T follicular helper cell (primary cell): ENCODE results near the gene WDR26.
"Not testable (repeated sequence)": the region's sequence is repeated elsewhere in the genome, so short reads cannot be mapped to it uniquely, and the experiment has no call there.

Source experiments
- DNase-seq: peaks from one replicate; pipeline ENCODE4 v3.0.0-alpha.2; 2020; ENCODE audit warnings: low read depth

The WDR26 gene

DNA sequence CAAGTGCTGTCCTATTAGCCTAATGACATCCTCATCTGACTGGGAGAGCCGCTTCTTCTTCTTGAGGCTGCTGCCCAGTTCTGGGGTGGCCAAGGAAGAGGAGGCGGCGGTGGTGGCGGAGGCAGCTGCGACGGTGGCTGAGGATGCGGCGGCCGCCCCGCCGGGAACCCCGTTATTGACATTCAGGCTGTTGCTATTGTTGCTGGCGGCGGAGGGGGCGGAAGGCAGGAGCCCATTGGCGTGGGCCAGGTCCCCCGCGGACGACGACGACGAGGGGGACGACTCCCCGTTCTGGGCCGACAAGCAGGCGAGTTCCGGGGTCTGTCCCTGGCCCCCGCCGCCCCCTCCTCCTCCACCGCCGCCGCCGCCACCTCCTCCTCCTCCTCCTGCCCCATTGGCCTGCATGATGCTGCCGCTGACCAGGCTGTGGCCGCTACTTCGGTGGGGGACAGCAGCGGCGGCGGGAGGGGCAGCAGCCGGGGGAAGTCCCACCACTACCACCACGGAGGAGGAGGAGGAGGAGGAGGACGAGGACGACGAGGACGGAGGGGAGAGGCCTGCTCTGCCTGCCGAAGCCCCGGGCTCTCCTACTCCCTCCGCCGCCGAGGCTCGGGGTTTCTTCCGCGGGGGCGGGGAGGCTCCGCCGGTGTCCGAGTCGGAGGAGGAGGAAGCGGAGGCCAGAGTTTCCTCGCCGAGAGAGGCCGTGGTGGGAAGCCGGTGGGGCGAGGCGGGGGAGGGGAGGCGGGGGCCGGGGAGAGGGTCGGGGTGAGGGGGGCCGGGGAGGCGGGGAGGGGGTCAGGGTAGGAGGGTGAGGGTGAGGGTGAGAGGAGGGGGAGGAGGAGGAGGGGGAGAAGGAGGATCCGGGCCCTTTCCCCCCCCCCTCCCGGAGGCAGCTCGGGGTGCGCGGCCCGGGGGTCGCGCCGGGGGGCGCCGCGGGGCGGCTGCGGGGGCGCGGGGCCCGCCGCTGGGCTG, 610 bp downstream of the WDR26 start:
- peak; percentile 38 for DNase-seq

DNA sequence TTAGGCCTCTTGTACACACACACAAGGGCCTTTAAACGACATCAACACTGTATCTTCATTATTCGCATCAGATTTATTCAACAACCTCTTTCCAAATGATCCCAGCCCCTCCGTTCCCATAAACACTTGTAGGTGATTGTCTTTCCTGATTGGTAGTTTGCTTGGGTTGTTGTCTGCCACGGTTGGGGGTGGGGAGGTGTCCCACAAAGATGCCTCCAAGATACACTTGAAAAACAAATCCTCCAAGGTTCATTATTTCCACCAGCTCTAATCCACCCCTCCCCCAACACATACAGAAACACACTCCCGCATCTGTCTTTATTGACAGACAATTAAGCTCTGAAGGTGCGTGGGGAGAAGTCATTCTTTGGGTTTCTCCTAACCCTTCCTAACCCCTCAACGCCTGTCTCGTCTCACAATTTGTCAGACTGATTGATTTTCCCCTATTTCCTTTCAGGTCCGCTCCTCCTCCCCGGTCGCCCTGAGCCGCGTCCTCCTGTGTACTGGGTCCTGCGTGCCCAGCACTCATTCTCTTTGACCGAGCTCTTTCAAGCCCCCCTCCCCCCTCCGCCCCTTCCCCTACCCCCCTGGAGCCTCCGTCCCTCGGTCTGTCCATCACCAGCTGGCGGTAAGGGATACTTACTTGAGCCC, 1.4 kb downstream of the WDR26 start:
- DNase-seq = peak; percentile 10

DNA sequence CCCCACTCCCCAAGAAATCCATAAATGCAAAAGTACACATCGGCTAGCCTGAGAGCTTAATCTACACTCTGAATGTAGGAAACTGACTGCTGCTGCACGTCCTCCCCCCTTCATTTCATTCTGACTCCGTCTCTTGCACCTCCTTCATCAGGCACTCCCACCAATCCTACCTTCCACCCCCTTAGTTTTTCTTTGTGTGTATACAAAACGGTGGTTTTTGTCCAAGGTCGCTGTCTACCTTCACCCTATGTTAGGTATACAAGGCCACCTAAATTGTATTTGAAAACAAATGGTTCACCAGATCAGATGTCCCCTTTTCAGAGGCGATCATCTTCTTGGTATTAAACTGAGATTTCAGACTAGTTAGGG, 1.9 kb downstream of the WDR26 start:
- no peak for DNase-seq

DNA sequence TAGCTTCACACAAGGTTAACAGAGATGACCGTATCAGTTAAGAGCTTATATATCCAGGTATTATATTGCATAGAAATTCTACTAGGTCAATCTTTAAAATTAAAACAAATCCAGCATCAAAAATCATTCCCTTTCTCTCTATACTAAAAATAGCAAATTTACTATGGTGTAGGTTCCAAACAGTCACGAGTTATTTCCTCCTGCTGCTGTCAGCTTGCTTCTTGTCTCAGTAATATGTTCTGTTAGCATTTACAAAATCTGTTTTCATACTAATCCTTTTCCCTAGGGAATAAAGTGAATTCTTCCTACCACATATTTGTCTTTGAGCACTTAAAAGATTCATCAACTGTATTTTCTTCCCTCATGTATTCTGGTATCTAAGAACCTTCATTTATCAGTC, 2.5 kb downstream of the WDR26 start:
- DNase-seq = no peak

DNA sequence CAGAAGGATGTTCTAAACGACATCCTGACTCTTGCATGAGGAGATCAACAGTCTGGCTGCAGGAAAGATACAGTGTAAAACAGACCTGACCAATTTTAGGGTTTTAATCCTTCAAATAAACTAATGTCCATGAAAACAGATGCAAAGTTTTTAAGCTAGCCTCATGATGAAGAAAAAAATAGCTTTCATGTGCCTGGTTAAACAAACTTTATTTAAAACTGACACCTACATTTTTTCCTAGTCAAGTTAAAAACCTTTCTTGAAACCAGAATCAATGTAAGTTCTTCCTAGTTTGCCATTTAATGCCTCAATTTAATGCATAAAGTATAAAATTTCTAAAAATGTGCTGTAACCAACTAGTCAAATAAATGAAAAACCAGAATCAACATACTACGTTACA, 2.9 kb downstream of the WDR26 start:
- no peak for DNase-seq

DNA sequence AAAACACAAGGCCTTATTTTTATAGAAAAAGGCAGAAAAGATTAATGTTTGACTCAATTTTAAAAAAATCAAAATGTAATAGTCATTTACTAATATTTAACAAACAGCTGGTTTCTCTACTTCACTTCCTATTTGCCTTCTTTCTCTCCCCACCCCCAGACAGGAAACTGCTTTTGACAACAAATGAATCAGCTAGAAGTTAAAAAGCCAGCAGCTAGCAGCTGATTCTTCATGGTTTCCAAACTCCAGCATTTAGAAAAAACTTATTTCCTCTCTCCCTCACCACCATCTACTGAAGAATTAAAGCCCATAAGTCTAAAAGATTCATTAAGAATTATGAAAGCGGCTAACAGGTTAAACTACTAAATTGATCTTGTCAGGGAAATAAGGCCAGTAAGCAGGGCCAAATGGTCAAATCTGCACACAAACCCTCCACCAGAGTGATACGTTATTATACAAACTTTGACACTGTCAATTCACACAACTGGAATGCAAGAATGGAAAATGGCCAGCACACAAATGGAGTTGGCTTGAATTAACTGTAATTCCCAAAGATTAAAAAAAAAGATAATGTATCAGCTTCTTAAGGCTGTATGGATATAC, 4.0 kb downstream of the WDR26 start:
- DNase-seq = peak; percentile 33

DNA sequence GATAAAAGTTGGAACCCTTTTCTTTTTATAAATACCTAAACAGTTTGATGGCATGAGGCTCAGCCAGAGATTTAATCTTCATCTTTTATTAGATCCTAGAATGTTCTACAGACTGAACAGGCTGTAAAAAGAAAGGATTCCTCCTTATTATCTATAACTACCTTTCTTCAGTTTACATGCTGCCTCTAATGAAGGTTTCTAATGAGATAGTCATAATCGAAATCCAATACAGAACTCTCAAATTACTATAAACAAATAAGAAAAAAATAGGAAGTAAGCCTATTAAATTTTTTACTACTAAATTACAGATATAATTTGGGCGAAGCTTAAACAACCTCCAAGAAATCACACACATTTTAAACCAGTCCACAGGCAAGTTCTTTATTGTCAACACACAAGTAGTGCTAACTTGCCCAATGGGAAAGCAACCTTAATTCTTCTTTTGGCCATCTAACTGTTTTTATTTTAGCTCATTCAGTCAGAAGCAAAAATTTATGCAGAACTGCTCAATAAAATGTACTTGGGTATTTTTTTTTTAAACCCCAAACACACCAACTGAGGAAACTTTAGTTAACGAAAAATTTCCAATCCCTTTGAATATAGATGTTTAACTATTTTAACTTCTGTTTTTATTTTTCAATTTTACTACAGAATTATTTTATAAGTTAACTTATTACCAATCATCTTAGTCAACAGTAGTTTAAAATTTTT, 4.8 kb downstream of the WDR26 start:
- DNase-seq = no peak

DNA sequence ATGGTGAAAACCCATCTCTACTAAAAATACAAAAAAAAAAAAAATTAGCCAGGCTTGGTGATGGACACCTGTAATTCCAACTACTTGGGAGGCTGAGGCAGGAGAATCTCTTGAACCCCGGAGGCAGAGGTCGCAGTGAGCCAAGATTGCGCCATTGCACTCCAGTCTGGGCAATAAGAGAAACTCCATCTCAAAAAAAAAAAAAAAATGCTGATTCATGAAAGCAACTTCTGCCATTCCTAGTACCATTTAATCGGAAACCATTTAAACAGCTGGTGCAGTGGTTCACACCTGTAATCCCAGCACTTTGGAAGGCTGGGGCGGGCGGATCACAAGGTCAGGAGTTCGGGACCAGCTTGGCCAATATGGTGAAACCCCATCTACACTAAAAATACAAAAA, 5.9 kb downstream of the WDR26 start:
- not testable (repeated sequence) for DNase-seq

DNA sequence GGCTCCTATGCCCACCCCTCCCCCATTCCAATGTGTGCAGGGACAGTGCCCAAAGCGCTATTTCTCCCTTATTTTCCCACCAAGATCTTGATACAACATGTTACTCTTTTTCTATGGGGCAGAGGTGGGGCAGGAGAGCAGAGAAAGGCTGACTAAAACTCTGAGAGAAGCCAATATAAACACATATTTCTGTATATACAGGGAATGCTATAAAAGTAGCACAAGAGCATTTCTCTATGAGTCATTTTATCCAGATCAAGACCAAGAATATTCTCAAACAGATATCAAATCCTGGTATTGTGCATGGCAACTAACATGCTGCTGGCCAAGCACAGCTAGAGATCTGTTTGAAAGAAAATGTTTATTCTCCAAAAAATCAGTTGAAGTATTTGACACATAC, 7.3 kb downstream of the WDR26 start:
- no peak for DNase-seq

DNA sequence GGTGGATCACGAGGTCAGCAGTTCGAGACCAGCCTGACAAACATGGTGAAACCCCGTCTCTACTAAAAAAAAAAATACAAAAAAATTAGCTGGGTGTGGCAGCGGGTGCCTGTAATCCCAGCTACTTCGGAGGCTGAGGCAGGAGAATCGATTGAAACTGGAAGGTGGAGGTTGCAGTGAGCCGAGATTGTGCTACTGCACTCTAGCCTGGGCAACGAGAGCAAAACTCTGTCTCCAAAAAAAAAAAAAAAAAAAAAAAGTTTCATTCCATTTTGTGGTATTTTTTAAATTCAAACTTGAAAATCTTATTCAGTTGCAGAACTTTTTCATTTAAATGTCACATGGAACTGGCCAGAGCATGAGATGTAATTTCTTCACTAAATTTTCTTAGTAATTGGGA, 7.7 kb downstream of the WDR26 start:
- not testable (repeated sequence) for DNase-seq

DNA sequence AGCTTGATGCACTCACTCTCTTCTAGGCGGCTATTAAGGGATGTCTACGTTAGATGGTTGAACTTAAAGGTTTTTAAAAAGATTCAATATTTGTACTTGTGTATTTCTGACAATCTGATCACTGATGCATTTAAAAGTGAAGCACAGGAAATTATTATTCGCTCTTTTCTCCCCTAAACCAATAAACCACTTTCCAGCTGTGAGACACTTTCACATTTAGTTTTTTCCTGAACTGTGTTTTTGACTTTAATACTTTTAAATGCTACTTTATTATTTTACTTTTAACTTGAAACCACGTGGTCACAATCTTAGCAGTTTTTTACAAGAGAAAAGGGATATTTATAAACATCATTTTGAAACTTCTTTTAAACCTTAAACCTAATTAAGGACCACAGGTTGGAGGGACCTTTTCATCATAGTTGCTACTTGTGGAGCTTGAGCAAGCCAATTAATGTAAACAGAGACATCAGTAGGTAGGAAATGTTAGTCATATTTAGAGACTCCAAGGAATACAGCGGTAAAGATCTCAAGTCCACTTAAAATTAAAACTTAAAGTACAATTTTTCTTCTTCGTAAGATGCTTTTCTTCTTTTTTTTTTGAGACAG, 9.2 kb downstream of the WDR26 start:
- DNase-seq = no peak

DNA sequence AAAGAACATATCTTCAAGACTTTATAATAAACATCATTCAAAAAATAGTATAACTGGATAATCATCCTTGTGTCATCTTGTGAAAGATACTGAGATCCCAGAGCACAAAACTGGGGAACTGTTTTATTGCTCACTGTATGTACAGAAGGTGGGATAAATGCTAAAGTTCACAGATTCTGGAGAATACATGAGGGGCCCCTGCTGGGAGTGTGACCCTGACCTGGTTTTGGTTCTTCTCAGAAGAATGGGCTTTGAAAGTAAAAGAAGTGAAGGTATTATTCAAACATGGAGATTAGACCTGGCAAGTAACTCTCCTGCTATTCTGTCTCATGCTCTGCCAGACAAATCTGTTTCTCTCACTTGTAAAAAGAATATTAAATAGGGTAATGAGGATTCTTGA, 14.5 kb downstream of the WDR26 start:
- no peak for DNase-seq

DNA sequence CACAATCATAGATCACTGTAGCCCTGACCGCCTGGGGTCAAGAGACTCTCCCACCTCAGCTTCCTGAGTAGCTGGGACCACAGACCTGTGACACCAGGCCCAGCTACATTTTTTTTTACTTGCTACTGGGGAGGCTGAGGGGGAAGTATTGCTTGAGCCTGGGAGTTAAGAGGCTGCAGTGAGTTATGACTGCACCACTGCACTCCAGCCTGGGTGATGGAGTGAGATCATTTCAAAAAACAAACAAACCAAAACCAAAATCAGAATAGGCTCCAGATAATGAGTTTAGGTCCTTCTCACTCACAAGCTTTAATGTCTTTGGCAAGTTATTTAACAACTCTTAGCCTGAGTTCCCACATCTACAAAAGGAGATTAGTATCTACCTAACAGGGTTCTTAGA, 22.8 kb downstream of the WDR26 start:
- DNase-seq = no peak

DNA sequence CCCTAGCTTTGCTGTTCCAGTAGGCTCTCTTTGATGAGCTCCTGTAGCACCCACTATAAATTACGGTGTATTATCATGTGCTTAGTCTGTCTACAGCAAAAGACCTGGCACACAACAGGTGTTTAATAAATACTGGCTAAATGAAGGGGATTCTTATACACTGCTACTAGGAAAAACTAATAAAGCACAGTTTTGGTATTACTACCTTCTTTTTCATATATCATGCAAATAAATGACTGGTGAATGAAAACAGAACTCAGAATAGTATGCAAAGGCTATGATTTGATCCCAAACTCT, 26.4 kb downstream of the WDR26 start:
- no peak for DNase-seq

DNA sequence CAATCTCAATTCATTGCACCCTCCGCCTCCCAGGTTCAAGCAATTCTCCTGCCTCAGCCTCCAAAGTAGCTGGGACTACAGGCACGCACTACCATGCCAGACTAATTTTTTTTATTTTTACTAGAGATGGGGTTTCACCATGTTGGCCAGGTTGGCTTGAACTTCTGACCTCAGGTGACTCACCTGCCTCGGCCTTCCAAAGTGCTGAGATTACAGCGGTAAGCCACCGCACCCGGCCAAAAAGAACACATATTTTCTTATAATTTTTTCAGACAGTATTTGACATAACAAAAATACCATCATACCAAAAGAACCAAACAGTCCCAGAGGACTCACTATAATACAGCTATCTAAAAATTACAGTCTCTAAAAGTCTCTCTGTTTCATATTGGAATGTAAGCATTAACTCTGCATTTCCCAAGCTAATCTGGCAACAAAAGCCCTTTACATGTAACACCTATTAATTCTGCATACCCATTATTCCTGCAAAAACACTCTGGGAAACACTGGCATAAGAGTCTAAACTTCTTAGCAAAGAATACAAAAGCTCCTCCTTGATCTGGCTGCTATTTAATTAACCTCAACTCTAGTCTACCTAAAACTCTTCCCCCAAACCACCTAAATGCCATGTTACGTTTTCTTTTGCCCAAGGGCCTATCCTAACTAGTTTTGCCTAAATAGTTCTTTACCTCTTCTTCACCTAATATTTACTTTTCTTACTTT, 26.9 kb downstream of the WDR26 start:
- DNase-seq = no peak

DNA sequence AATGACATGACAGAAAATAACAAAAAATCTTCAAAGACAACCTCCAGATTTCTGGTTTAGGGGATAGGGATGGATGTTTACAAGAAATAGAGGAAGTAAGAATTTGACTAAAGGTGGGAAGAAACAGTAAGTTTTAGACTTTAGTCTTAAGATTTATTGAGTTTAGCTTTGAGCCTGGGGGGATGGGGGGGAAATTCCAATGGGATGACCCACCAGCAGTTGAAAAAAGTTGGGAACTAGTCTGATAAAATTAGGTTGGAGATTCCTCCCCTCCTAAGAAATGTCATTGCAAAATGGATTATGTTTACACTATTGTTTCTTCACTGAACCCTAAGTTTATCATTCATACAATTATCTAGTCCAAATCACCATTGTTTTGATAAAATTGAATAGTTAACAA, 28.4 kb downstream of the WDR26 start:
- DNase-seq = no peak

DNA sequence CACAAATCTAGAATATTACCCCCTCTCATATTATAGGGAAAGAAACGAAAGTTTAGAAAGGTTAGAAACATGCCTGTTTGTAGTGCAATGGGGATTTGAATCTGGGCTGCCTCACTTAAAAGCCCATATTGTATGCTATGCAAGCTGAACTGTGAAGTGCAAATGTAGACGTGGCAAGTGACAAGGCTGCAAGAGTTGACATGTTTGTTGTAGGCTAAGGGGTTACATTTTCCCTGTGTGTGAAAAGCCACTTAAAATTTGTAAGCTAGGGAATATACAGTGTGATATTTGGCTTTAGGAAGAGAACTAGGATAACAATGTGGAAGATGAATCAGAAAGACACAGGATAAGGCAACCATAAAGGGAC, 29.0 kb downstream of the WDR26 start:
- DNase-seq = no peak

DNA sequence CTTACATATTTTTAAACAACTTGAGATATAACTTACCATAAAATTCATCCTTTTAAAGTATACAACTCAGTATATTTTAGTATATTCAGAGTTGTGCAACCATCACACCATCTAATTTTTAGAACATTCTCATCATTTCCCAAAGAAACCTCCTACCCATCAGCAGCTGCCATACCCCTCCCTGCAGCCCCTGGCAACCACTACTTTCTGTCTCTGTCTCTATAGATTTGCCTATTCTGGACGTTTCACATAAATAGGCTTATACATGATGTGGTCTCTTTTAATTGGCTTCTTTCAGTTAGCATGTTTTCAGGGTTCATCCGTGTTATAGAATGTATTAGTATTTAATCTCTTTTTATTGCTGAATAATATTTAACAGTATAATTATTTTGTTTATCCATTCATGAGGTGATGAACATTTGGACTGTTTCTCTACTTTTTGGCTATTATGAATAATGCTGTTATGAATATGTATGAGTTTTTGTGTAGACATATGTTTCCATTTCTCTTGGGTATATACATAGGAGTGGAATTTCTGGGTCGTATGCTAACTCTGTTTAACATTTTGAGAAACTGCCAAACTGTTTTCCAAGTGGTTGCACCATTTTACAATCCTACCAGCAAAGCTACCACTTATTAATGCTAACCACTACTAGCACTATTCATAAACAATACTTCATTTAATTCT, 29.5 kb downstream of the WDR26 start:
- no peak for DNase-seq

DNA sequence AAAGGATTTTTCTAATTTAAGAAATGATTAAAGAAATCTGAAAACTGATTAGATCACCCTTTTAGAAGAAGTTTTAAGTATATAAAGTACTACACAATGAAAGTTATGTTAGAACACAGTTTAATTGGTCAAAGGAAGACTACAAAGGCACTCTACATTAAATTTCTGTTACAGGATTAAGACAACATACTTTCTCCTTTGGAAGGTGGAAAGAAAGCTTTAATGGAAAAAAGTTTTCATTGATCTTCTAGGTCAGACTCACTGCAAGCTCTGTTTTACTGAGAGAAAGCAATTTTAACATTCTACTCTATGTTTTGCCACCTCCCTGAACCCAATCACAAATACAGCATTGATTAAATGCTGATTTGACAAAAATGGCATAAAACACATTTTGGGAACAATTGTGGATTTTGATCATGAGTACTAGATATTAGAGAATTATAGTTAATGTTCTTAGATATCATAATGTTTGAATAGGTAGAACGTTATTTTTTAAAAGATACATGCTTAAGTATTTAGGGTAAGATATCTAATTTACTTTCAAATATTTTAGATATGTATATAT, 32.0 kb downstream of the WDR26 start:
- DNase-seq = no peak

DNA sequence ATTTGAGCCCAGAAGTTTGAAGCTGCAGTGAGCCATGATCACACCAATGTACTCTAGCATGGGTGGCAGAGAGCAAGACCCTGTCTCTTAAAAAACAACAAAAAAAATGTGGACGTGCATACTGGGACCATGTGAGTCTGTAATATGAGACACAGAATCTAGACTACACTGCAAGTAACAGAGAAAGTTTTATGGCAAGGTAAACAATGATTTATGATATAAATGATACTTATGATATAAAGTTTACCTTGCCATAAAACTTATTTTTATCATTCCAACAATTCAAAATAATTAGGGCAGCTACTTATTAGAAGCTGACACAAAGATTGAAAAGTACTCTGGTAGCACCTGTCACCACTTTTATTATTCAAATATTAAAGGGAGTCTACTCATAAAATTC, 34.7 kb downstream of the WDR26 start:
- no peak for DNase-seq

DNA sequence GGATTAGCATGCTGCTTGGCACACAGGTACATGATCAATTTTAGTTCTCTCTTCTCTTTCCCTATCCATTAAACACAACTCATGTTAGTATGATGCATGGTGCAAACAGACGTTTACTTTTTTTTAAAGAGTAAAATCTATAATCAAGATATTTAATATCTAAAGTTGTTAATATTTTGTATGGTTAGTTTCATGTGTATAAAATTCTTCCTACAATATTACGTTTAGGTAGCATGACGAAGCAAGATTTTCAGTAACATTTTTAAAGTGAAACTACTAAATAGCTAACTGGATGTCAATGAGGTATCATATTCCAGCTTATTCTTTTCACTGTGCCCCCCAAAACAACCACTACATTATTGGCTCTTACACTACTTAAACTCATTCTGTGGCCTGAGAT, 41.3 kb downstream of the WDR26 start:
- no peak for DNase-seq
